HEK293 (cell line): ENCODE data around the gene KLHL25.

Source experiments
- CTCF ChIA-PET: fragments of 350-600 bp; formaldehyde crosslinking; extraction: SDS; loops from one replicate; lab custom pipeline; 2021; ENCODE audit warnings: antibody characterized with exemption; lab: Yijun Ruan, JAX
- POLR2A ChIA-PET: fragments of 300-600 bp; formaldehyde crosslinking; extraction: SDS; loops from one replicate; lab custom pipeline; 2020; ENCODE audit warnings: antibody characterized with exemption, inconsistent platforms; lab: Yijun Ruan, JAX
- H3K27ac ChIP-seq: fragments of 200-500 bp; sonication (Bioruptor generic); 2 replicates; pipeline ENCODE4 v1.5.1; 2014; ENCODE audit warnings: low read depth, low read length, control low read depth, inconsistent platforms; ENCODE audit errors: extremely low read depth
- H3K36me3 ChIP-seq, 2 experiments: fragments of 200-500 bp in 1 of 2; sonication (Bioruptor generic) in 1 of 2; 1 replicate in 1 of 2; 2 replicates in 1 of 2; pipeline ENCODE4 v1.5.1; 2014 to 2017; ENCODE audit warnings: inconsistent platforms in 2 of 2, low read length in 2 of 2; ENCODE audit not compliant: control insufficient read depth in 2 of 2, insufficient read depth in 1 of 2
- H3K4me1 ChIP-seq: fragments of 200-500 bp; sonication (Bioruptor generic); 2 replicates; pipeline ENCODE4 v1.5.1; 2014; ENCODE audit warnings: mild to moderate bottlenecking, low read length, inconsistent platforms; ENCODE audit not compliant: control insufficient read depth, insufficient read depth
- H3K4me3 ChIP-seq: 2 replicates; pipeline ENCODE4 v1.5.1; 2011; ENCODE audit warnings: low read depth, mild to moderate bottlenecking, control low read depth, low read length, moderate library complexity
- H3K9me3 ChIP-seq: fragments of 200-500 bp; sonication (Bioruptor generic); 2 replicates; pipeline ENCODE4 v1.5.1; 2014; ENCODE audit warnings: low read depth, low read length, inconsistent platforms; ENCODE audit not compliant: control insufficient read depth, insufficient read depth
- GFI1B ChIP-seq: fragments of 450-650 bp; formaldehyde crosslinking; IDR thresholded peaks from 2 replicates; pipeline ENCODE4 v1.5.1; 2016; ENCODE audit warnings: missing biosample characterization, missing genetic modification characterization
- KLF10 ChIP-seq: fragments of 450-650 bp; IDR thresholded peaks from 2 replicates; pipeline ENCODE4 v1.5.1; 2018; ENCODE audit warnings: missing biosample characterization, mild to moderate bottlenecking, missing genetic modification characterization
- KLF9 ChIP-seq: fragments of 450-650 bp; formaldehyde crosslinking; IDR thresholded peaks from 2 replicates; pipeline ENCODE4 v1.5.1; 2016; ENCODE audit warnings: missing biosample characterization, missing genetic modification characterization, low read depth
- OVOL3 ChIP-seq: fragments of 450-650 bp; formaldehyde crosslinking; IDR thresholded peaks from 2 replicates; pipeline ENCODE4 v1.5.1; 2016; ENCODE audit warnings: missing biosample characterization, missing genetic modification characterization
- YY1 ChIP-seq: fragments of 450-650 bp; formaldehyde crosslinking; IDR thresholded peaks from 2 replicates; pipeline ENCODE4 v1.5.1; 2018; ENCODE audit warnings: missing biosample characterization, missing genetic modification characterization
- ZBTB20 ChIP-seq: fragments of 450-650 bp; formaldehyde crosslinking; IDR thresholded peaks from 2 replicates; pipeline ENCODE4 v1.5.1; 2016; ENCODE audit warnings: missing biosample characterization, missing genetic modification characterization
- ZBTB8A ChIP-seq: fragments of 450-650 bp; formaldehyde crosslinking; IDR thresholded peaks from 2 replicates; pipeline ENCODE4 v1.5.1; 2016; ENCODE audit warnings: missing biosample characterization, missing genetic modification characterization
- ZFHX2 ChIP-seq: fragments of 450-650 bp; formaldehyde crosslinking; conservative IDR thresholded peaks from 2 replicates; pipeline ENCODE4 v1.5.1; 2016; ENCODE audit warnings: missing biosample characterization, missing genetic modification characterization
- ZIC2 ChIP-seq: fragments of 450-650 bp; formaldehyde crosslinking; IDR thresholded peaks from 2 replicates; pipeline ENCODE4 v1.5.1; 2016; ENCODE audit warnings: missing biosample characterization, missing genetic modification characterization
- ZNF223 ChIP-seq: fragments of 450-650 bp; formaldehyde crosslinking; IDR thresholded peaks from 2 replicates; pipeline ENCODE4 v1.5.1; 2016; ENCODE audit warnings: missing biosample characterization, missing genetic modification characterization
- ZNF239 ChIP-seq: fragments of 450-650 bp; formaldehyde crosslinking; IDR thresholded peaks from 2 replicates; pipeline ENCODE4 v1.5.1; 2016; ENCODE audit warnings: missing biosample characterization, missing genetic modification characterization
- ZNF302 ChIP-seq: fragments of 450-650 bp; formaldehyde crosslinking; IDR thresholded peaks from 2 replicates; pipeline ENCODE4 v1.5.1; 2016; ENCODE audit warnings: missing biosample characterization, missing genetic modification characterization, low read depth
- ZNF324 ChIP-seq: fragments of 450-650 bp; formaldehyde crosslinking; IDR thresholded peaks from 2 replicates; pipeline ENCODE4 v1.5.1; 2016; ENCODE audit warnings: missing biosample characterization, missing genetic modification characterization
- ZNF48 ChIP-seq: fragments of 450-650 bp; formaldehyde crosslinking; IDR thresholded peaks from 2 replicates; pipeline ENCODE4 v1.5.1; 2016; ENCODE audit warnings: missing biosample characterization, missing genetic modification characterization
- ZNF561 ChIP-seq: fragments of 450-650 bp; IDR thresholded peaks from 2 replicates; pipeline ENCODE4 v1.5.1; 2018; ENCODE audit warnings: missing biosample characterization, missing genetic modification characterization, borderline replicate concordance
- ZNF610 ChIP-seq: fragments of 450-650 bp; formaldehyde crosslinking; IDR thresholded peaks from 2 replicates; pipeline ENCODE4 v1.5.1; 2016; ENCODE audit warnings: missing biosample characterization, missing genetic modification characterization, borderline replicate concordance
- ZNF658 ChIP-seq: fragments of 450-650 bp; formaldehyde crosslinking; IDR thresholded peaks from 2 replicates; pipeline ENCODE4; 2016; ENCODE audit warnings: missing biosample characterization, missing genetic modification characterization
- ZSCAN16 ChIP-seq: fragments of 450-650 bp; formaldehyde crosslinking; IDR thresholded peaks from 2 replicates; pipeline ENCODE4 v1.5.1; 2016; ENCODE audit warnings: missing biosample characterization, missing genetic modification characterization
- TF ChIP-seq, protein P1 (sequence below): fragments of 450-650 bp; formaldehyde crosslinking; IDR thresholded peaks from 2 replicates; pipeline ENCODE4 v1.5.1; 2016; ENCODE audit warnings: missing biosample characterization, missing genetic modification characterization
- TF ChIP-seq, protein P2 (sequence below): fragments of 450-650 bp; formaldehyde crosslinking; IDR thresholded peaks from 2 replicates; pipeline ENCODE4 v1.5.1; 2017; ENCODE audit warnings: missing biosample characterization, missing genetic modification characterization
- TF ChIP-seq, protein P3 (sequence below): fragments of 450-650 bp; IDR thresholded peaks from 2 replicates; pipeline ENCODE4 v1.5.1; 2018; ENCODE audit warnings: missing biosample characterization, mild to moderate bottlenecking, missing genetic modification characterization
- TF ChIP-seq, protein P4 (sequence below): fragments of 450-650 bp; formaldehyde crosslinking; IDR thresholded peaks from 2 replicates; pipeline ENCODE4 v1.5.0; 2017; ENCODE audit warnings: missing biosample characterization, missing genetic modification characterization, borderline replicate concordance
- TF ChIP-seq, protein P5 (sequence below): fragments of 450-650 bp; formaldehyde crosslinking; conservative IDR thresholded peaks from 2 replicates; pipeline ENCODE4 v1.5.1; 2016; ENCODE audit warnings: low read depth, missing biosample characterization, missing genetic modification characterization

KLHL25 gene

DNA sequence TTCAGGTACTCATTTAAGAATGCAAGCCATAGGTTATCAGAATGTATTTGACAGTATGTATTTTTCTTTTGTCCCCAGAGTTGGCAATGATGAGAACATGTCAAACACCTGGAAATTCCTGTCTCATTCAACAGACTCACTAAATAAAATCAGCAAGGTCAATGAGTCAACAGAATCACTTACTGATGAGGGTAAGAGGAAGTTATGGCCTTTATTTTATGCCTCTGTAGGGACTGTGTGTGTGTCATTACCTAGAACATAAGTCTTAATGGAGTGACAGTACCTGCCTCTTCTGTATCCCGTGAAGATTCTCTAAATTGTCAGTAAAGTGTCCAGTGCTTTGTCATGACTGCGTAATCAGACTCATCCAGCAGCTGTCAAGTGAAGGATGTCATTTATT, 77.5 kb downstream of the KLHL25 start:
- TF ChIP-seq ZNF658 (tag by site-specific recombination) (no peak), ZFHX2 (tag by site-specific recombination) (no peak), ZIC2 (no peak), ZNF48 (tag by site-specific recombination) (no peak), KLF9 (no peak), YY1 (tag by site-specific recombination) (no peak), ZBTB20 (tag by site-specific recombination) (no peak), ZNF610 (tag by site-specific recombination) (no peak), ZNF302 (tag by site-specific recombination) (no peak), KLF10 (tag by site-specific recombination) (no peak), ZBTB8A (tag by site-specific recombination) (no peak)
- TF ChIP-seq, protein P1, sequence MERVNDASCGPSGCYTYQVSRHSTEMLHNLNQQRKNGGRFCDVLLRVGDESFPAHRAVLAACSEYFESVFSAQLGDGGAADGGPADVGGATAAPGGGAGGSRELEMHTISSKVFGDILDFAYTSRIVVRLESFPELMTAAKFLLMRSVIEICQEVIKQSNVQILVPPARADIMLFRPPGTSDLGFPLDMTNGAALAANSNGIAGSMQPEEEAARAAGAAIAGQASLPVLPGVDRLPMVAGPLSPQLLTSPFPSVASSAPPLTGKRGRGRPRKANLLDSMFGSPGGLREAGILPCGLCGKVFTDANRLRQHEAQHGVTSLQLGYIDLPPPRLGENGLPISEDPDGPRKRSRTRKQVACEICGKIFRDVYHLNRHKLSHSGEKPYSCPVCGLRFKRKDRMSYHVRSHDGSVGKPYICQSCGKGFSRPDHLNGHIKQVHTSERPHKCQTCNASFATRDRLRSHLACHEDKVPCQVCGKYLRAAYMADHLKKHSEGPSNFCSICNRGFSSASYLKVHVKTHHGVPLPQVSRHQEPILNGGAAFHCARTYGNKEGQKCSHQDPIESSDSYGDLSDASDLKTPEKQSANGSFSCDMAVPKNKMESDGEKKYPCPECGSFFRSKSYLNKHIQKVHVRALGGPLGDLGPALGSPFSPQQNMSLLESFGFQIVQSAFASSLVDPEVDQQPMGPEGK (tag by site-specific recombination) = no peak
- TF ChIP-seq, protein P2, sequence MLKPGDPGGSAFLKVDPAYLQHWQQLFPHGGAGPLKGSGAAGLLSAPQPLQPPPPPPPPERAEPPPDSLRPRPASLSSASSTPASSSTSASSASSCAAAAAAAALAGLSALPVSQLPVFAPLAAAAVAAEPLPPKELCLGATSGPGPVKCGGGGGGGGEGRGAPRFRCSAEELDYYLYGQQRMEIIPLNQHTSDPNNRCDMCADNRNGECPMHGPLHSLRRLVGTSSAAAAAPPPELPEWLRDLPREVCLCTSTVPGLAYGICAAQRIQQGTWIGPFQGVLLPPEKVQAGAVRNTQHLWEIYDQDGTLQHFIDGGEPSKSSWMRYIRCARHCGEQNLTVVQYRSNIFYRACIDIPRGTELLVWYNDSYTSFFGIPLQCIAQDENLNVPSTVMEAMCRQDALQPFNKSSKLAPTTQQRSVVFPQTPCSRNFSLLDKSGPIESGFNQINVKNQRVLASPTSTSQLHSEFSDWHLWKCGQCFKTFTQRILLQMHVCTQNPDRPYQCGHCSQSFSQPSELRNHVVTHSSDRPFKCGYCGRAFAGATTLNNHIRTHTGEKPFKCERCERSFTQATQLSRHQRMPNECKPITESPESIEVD = no peak
- TF ChIP-seq, protein P3, sequence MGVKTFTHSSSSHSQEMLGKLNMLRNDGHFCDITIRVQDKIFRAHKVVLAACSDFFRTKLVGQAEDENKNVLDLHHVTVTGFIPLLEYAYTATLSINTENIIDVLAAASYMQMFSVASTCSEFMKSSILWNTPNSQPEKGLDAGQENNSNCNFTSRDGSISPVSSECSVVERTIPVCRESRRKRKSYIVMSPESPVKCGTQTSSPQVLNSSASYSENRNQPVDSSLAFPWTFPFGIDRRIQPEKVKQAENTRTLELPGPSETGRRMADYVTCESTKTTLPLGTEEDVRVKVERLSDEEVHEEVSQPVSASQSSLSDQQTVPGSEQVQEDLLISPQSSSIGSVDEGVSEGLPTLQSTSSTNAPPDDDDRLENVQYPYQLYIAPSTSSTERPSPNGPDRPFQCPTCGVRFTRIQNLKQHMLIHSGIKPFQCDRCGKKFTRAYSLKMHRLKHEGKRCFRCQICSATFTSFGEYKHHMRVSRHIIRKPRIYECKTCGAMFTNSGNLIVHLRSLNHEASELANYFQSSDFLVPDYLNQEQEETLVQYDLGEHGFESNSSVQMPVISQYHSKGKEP (tag by site-specific recombination) = no peak
- TF ChIP-seq, protein P4, sequence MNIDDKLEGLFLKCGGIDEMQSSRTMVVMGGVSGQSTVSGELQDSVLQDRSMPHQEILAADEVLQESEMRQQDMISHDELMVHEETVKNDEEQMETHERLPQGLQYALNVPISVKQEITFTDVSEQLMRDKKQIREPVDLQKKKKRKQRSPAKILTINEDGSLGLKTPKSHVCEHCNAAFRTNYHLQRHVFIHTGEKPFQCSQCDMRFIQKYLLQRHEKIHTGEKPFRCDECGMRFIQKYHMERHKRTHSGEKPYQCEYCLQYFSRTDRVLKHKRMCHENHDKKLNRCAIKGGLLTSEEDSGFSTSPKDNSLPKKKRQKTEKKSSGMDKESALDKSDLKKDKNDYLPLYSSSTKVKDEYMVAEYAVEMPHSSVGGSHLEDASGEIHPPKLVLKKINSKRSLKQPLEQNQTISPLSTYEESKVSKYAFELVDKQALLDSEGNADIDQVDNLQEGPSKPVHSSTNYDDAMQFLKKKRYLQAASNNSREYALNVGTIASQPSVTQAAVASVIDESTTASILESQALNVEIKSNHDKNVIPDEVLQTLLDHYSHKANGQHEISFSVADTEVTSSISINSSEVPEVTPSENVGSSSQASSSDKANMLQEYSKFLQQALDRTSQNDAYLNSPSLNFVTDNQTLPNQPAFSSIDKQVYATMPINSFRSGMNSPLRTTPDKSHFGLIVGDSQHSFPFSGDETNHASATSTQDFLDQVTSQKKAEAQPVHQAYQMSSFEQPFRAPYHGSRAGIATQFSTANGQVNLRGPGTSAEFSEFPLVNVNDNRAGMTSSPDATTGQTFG = no peak
- peaks cover 20 to 60% of the 10 kb centered on the region in 2 experiments for H3K36me3 ChIP-seq
- H3K4me3 ChIP-seq = no peak overlapping the region
- H3K9me3 ChIP-seq = no peaks in the 10 kb centered on the region
- ChIA-PET POLR2A (no interaction called here), CTCF (interaction anchor here (0.7 kb wide), 1 partner anchor 8 kb away, joined by 3 read pairs; no protein-coding TSS in a partner anchor)
- H3K27ac ChIP-seq = no peak overlapping the region
- no peaks in the 10 kb centered on the region for H3K4me1 ChIP-seq

DNA sequence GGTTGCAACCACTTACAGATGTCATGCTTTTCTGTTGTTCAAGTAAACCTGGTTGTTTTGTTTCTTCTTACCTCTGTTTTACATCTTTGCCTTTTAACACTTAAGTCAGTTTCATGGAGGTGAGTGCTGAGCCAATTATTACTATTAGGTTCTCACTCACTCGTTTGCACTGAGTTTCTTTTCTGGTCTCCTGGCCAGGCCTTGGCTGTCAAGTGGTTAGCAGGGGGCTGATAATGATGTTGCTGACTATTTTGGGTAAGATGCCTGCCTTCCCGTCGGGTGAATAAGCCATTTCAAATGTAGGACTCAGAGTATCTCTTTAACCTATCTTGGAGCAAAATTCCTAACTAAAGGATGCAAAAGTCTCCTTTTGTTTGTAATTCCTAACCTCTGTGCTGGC, 78.5 kb downstream of the KLHL25 start:
- Histone ChIP-seq H3K4me3 (no peak overlapping the region), H3K4me1 (no peaks in the 10 kb centered on the region), H3K27ac (no peak overlapping the region), H3K9me3 (no peaks in the 10 kb centered on the region), H3K36me3 (peaks cover 21 to 51% of the 10 kb centered on the region in 2 experiments)
- TF ChIP-seq ZNF561 (tag by site-specific recombination) = no peak
- TF ChIP-seq ZSCAN16 (tag by site-specific recombination) = no peak
- no peak for TF ChIP-seq ZNF239 (tag by site-specific recombination)
- no peak for TF ChIP-seq OVOL3 (tag by site-specific recombination)
- no peak for TF ChIP-seq ZNF223 (tag by site-specific recombination)
- no peak for TF ChIP-seq GFI1B
- TF ChIP-seq ZNF324 (tag by site-specific recombination) = no peak
- TF ChIP-seq, protein P5, sequence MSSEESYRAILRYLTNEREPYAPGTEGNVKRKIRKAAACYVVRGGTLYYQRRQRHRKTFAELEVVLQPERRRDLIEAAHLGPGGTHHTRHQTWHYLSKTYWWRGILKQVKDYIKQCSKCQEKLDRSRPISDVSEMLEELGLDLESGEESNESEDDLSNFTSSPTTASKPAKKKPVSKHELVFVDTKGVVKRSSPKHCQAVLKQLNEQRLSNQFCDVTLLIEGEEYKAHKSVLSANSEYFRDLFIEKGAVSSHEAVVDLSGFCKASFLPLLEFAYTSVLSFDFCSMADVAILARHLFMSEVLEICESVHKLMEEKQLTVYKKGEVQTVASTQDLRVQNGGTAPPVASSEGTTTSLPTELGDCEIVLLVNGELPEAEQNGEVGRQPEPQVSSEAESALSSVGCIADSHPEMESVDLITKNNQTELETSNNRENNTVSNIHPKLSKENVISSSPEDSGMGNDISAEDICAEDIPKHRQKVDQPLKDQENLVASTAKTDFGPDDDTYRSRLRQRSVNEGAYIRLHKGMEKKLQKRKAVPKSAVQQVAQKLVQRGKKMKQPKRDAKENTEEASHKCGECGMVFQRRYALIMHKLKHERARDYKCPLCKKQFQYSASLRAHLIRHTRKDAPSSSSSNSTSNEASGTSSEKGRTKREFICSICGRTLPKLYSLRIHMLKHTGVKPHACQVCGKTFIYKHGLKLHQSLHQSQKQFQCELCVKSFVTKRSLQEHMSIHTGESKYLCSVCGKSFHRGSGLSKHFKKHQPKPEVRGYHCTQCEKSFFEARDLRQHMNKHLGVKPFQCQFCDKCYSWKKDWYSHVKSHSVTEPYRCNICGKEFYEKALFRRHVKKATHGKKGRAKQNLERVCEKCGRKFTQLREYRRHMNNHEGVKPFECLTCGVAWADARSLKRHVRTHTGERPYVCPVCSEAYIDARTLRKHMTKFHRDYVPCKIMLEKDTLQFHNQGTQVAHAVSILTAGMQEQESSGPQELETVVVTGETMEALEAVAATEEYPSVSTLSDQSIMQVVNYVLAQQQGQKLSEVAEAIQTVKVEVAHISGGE (tag by site-specific recombination) = no peak
- ChIA-PET CTCF (interaction anchor here (0.7 kb wide), 1 partner anchor 8 kb away, joined by 3 read pairs; no protein-coding TSS in a partner anchor), POLR2A (no interaction called here)
